M059J (cell line): Measurements from ENCODE around the gene RPL37. TPM values are rescaled to one million over a fixed set of nuclear protein-coding genes. Genes with fewer than 3 reads are reported as not detected.

ENCODE experiments used
- DNase-seq: peaks from one replicate; pipeline ENCODE4 v3.0.0-alpha.2; 2012; ENCODE audit warnings: low read depth
- total RNA-seq: library from RNA; depleted of rRNA; stranded (reverse); fragments of >200 nt; shearing (Covaris generic); gene quantifications from 2 replicates; pipeline ENCODE4 v1.2.3, GENCODE V29; 2014

The RPL37 gene
- total RNA-seq, 1 experiment from 2014 or later = 230 TPM

- DNase-seq = peak; percentile 30
Measured at GRCh38 chr5:40834391-40834848, 602 bp downstream of the RPL37 start.

GRCh38 chr5:40833712-40834229, 1.3 kb downstream of the RPL37 start:
- no peak for DNase-seq

- no peak for DNase-seq
Measured at GRCh38 chr5:40832345-40832744, 2.7 kb downstream of the RPL37 start.

DNA sequence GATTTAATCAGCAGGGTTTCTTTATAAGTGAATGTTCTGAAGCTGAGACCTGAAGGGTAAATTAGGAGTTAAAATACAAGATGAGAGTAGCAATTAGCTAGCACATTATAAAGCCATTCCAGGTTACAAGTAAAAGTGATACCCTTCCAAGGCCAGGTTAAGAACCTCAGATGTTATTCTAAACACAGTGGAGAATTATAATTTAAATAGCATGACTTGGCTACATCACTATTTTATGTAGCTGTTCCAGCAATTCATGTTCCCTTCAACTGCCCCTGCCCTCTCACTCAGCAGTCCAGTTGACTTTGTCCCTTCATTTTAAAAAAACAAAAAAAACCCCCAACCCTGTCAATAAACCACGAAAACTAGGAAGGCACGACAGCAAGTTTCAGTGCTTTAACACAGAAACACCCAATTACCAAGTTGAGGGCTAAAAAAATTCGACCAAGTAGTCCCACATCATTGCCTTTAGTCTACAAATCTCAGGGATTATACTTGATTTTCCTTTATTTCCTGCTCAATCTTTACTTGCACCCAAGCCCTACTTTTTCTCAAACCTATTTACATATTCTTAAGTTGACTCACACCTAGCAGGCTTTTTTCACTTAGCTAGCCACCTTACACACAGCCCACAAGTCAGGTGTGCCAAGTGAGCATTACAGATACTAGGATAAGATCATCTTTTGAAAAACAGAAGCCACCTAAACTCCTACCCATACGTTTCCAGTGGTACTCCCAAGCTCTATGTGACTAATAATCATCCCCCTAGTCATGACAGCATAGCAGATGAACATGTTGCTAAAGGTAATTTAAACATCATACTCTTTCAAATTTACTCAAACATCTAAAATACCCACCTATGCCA, 3.4 kb downstream of the RPL37 start:
- peak; percentile 37 for DNase-seq

GRCh38 chr5:40829748-40830533, 5.1 kb downstream of the RPL37 start:
- no peak for DNase-seq

- DNase-seq = peak; percentile 26
Measured at GRCh38 chr5:40828690-40829661, 6.0 kb downstream of the RPL37 start.

DNA sequence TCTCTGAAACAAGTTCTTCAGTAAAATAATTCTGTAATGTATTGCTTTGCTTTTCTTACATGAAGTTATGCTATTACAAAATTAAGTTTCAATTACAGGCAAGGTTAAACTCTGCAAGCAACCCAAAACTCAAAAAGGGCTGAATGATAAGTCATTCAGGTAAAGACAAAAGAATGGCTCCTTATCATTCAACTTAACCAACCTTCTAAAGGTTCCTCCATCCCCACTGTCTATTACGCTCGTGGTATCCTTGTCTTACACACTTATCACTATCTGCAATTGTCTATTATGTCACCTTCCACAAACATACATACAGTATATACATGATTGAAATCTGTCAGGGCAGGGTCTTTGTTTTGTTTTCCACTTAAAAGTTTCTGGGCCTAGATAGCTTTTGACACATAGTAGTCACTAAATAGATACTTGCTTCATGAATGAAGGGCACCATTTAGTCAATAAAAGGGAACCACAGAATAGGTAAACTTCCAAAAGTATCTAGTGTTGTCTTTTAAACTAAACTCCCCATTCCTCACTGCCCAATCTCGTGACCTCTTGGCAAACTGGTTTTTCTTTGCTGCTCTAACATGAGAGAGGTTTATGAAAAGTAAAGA, 6.9 kb downstream of the RPL37 start:
- DNase-seq = no peak

DNA sequence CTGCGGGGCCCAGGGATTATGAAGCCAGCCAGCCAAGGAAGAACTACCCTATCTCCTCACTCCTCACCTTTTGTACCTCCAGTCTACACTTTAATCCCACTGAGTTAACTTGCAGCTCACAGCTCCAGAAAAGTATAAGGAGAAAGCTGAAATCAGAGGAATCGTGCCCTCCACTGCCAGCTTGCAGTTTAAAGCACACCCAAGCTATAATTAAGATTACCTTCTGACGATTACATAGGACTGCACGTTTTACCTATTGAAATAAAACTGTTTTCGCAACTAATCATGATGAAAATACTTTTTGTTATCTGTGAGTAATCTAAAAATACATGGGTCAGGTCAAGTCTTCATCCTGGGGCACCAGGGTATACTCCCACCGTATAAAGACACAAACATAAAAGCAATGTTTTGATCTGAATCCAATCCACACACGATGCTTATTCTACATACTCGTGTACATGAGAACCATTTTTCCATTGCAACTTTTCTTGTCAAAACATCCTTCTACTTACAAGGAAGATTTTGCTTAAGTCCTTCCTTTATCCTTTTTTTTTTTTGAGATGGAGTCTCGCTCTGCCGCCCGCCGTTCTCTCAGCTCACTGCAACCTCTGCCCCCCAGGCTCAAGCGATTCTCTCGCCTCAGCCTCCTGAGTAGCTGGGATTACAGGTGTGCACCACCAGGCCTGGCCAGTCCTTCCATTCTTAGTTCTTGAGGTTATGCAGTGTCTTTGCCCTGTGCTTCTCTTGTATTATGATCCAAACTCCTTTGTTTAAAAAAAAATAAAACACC, 7.6 kb downstream of the RPL37 start:
- DNase-seq = no peak

DNA sequence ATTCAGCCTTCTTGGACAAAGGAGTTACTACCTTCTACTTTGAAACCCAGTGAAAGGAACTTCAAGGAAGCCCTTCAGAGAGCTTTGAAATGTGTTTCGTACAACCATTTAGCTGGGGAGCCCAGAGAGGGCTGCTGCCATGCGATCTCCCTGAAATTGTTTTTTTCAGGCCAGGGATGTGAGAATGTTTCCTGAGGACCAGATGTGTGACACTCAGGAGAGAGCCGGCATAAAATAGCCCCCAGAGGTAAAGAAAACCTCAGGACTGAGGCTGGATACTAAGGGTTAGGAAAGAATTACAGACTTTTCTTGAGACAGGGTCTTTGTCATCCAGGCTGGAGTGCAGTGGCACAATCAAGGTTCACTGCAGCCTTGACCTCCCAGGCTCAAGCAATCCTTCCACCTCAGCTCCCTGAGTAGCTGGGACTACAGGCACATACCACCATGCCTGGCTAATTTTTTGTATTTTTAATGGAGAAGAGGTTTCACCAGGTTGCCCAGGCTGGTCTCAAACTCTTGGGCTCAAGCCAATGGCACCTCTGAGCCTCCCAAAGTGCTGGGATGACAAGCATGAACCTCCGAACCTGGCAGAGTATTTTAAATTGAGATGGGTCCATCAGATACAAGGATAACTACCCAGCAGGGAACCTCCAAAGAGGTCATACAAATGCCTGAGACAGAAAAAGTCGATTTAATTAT, 8.4 kb downstream of the RPL37 start:
- DNase-seq = no peak

GRCh38 chr5:40825461-40826043, 9.5 kb downstream of the RPL37 start:
- DNase-seq = peak; percentile 25

- peak; percentile 42 for DNase-seq
Measured at GRCh38 chr5:40823459-40823858, 11.6 kb downstream of the RPL37 start.

- no peak for DNase-seq
Measured at GRCh38 chr5:40813698-40814281, 21.2 kb downstream of the RPL37 start.

DNA sequence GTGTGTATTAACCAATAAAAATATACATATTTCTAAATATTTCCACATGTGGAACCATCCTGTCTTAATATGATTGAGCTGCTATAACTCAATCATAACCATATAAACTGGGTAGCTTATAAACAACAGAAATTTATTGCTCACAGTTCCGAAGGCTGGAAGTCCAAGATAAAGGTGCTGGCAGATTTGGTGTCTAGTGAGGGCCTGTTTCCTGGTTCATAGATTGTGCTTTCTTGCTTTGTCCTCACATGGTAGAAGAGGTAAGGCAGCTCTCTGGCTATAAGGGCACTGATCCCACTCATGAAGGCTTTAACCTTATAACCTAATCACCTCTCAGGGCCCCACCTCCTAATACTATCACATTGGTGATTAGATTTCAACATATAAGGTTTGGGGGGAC, 22.9 kb downstream of the RPL37 start:
- no peak for DNase-seq

DNA sequence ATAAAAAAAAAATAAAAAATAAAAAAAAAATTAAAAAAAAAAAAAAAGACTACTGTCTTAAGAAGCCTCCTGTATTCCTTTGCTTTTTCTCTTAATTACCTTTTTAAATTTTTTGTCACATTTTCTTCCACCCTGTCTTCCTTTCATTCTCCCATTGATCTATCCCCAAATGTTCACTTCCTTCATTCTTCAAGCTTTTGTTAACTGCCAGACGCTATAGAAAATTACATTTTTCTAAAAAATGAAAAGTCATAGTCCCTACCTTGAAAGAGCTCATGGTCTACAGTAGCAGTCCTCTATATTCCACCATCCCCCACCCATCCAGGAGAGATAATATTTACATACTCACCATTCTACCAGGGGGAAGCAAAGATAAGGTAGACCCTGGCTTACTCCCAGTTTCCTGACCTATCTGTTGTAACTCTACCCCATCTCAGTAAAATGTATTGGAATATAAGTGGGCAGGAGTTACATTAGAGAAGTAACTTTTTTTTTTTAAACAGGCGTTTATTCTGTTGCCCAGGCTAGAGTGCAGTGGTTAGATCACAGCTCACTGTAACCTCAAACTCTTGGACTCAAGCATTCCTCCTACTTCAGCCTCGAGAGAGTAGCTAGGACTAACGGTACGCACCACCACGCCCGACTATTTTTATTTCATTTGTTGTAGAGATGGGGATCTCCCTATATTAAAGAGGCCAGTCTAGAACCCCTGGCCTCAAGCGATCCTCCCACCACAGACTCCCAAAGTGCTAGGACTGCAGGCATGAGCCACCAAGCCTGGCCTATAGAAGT, 33.1 kb downstream of the RPL37 start:
- no peak for DNase-seq

GRCh38 chr5:40799258-40799657, 35.8 kb downstream of the RPL37 start:
- no peak for DNase-seq

DNA sequence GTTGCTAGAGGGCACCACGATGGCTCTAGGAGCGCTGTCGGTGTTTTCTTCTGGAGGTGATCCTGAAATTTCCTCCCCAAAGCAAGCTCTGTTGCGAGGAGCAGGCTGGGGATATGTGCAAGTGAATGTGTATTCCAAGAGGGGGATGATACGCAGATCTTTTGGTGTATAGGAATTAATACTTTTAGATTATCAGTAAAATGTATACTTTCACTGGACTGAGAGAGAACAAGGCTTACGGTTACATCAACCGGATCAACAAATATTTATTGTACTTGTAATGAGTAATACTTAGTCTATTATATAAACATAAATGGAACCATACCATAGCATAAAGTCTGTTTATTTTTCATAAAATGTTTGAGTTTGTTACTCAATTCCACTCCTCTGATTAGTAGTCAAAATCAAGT, 36.2 kb downstream of the RPL37 start:
- peak; percentile 82 for DNase-seq

DNA sequence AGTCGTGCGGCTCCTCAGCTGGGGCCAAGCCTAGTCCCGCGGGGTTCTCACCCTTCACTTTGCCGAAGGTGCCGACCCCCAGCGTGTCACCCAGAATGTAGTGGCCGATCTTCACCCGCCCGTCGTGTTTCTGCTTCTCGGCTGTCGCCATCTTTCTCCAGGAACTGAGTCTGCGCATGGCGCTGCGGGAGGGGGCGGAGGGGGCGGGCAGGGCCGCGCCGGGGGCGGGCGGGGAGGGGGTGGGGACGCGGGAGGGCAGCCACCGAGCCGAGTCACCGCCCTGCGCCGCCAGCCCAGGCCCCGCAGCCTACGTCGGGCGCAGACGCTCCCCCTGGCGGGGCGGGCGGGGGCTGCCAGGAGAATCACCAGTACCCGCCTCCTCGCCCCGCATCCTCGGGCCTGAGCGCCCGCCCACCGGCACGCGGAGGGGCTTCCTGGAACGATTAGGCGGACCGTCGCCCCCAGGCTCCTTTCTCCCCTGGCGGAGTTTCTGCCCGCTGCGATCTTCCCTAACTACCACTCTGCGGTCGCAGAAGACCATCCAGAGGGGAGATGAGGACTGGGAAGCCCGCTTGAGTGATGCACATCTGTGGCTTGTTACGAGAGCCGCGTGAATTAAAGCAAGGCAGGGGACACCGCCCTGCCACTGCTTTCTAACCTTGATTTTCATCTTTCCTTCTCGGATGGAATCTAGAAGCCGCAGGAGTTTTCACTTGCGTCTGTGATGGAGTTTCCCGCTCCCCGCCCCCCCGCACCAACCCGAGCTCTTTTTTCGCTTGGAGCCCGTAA, 36.8 kb downstream of the RPL37 start, which contains the start of gene PRKAA1:
TSS of gene PRKAA1 (minus strand) at position 363 of the 789 bp plus-strand sequence. CDS start at position 178, 185 bp downstream.
- peak; percentile 85 for DNase-seq
